Uterus (tissue), 2 donors: ENCODE data around the gene WDR19.

ENCODE experiments used
- POLR2A ChIP-seq, 2 donors: fragments of 450-650 bp; IDR thresholded peaks; one replicate each; pipeline ENCODE4 v1.6.1; 2016; ENCODE audit warnings: antibody characterized with exemption in 2 of 2, mild to moderate bottlenecking in 1 of 2, moderate library complexity in 1 of 2
- TF ChIP-seq, protein P1 (sequence below), 4 experiments: fragments of 200-600 bp in 2 of 4; fragments of 450-650 bp in 2 of 4; sonication (generic) in 2 of 4; IDR thresholded peaks; one replicate each; pipeline ENCODE4 v1.5.1; 2016 to 2019; ENCODE audit warnings: antibody characterized with exemption in 4 of 4, mild to moderate bottlenecking in 2 of 4, moderate library complexity in 1 of 4

DNA sequence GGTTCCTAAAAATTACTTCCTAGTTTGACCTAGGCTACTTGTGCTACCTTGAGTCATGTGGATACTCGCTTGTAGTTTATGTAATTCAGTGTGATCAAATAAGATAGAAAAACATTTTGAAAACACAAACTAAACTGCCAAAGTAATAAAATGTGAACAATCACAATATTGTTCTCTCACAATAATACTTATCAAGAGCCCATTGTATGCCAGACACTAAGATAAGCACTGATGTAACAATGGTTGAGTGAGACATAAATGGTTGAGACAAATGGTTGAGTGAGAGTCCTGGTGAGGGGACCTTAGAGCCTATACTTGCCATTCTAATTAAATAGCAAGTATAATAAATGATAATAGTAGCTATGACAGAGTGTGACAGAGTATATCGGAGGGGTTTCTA lies 142.1 kb downstream of the WDR19 start:
- TF ChIP-seq, protein P1, sequence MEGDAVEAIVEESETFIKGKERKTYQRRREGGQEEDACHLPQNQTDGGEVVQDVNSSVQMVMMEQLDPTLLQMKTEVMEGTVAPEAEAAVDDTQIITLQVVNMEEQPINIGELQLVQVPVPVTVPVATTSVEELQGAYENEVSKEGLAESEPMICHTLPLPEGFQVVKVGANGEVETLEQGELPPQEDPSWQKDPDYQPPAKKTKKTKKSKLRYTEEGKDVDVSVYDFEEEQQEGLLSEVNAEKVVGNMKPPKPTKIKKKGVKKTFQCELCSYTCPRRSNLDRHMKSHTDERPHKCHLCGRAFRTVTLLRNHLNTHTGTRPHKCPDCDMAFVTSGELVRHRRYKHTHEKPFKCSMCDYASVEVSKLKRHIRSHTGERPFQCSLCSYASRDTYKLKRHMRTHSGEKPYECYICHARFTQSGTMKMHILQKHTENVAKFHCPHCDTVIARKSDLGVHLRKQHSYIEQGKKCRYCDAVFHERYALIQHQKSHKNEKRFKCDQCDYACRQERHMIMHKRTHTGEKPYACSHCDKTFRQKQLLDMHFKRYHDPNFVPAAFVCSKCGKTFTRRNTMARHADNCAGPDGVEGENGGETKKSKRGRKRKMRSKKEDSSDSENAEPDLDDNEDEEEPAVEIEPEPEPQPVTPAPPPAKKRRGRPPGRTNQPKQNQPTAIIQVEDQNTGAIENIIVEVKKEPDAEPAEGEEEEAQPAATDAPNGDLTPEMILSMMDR (IDR thresholded peaks at IDR 0.05), result no peak
- no peak for TF ChIP-seq POLR2A (IDR thresholded peaks at IDR 0.05)
